Measurements from ENCODE around the gene FHOD3.

FHOD3 gene

GRCh38 chr18:36567800-36568199, 270.3 kb downstream of the FHOD3 start:
- no peak for DNase-seq

- DNase-seq, result no peak
Measured at GRCh38 chr18:36568487-36568886, 271.0 kb downstream of the FHOD3 start.

- DNase-seq, result no peak
Measured at GRCh38 chr18:36572135-36572856, 274.8 kb downstream of the FHOD3 start.

- DNase-seq, result no peak
Measured at GRCh38 chr18:36576339-36576738, 278.8 kb downstream of the FHOD3 start.

- DNase-seq, result no peak
Measured at GRCh38 chr18:36578871-36579710, 281.6 kb downstream of the FHOD3 start.

- DNase-seq, result no peak
Measured at GRCh38 chr18:36580266-36580665, 282.8 kb downstream of the FHOD3 start.

GRCh38 chr18:36580874-36581750, 283.6 kb downstream of the FHOD3 start:
- no peak for DNase-seq

GRCh38 chr18:36582988-36583745, 285.7 kb downstream of the FHOD3 start:
- no peak for DNase-seq

- DNase-seq, result no peak
Measured at GRCh38 chr18:36589857-36590543, 292.5 kb downstream of the FHOD3 start.

GRCh38 chr18:36590621-36591580, 293.4 kb downstream of the FHOD3 start:
- DNase-seq, result no peak

- DNase-seq, result no peak
Measured at GRCh38 chr18:36592282-36592681, 294.8 kb downstream of the FHOD3 start.

- DNase-seq, result no peak
Measured at GRCh38 chr18:36593001-36593400, 295.5 kb downstream of the FHOD3 start.

GRCh38 chr18:36593641-36594040, 296.1 kb downstream of the FHOD3 start:
- no peak for DNase-seq

- DNase-seq, result no peak
Measured at GRCh38 chr18:36594621-36595020, 297.1 kb downstream of the FHOD3 start.

- no peak for DNase-seq
Measured at GRCh38 chr18:36595046-36595817, 297.7 kb downstream of the FHOD3 start.

GRCh38 chr18:36595818-36596215, 298.3 kb downstream of the FHOD3 start:
- no peak for DNase-seq

GRCh38 chr18:36597636-36598035, 300.1 kb downstream of the FHOD3 start:
- no peak for DNase-seq

- no peak for DNase-seq
Measured at GRCh38 chr18:36600548-36600947, 303.0 kb downstream of the FHOD3 start.

GRCh38 chr18:36601316-36601715, 303.8 kb downstream of the FHOD3 start:
- DNase-seq, result no peak

- DNase-seq, result no peak
Measured at GRCh38 chr18:36602071-36602470, 304.6 kb downstream of the FHOD3 start.
